GM03348 (cell line): ENCODE data around the gene ASIC3.

Source experiments
- DNase-seq: peaks from one replicate; pipeline ENCODE4 v3.0.0; 2012; ENCODE audit warnings: low spot score

Gene ASIC3

GRCh38 chr7:151085691-151086620, 37.6 kb downstream of the ASIC3 start, which contains the start of gene AGAP3:
TSS of gene AGAP3 (plus strand) at chr7:151086475. CDS start at chr7:151086742, 267 bp downstream.
- DNase-seq: peak; percentile 96

- DNase-seq: peak; percentile 53
These were observed 38.5 kb downstream of the ASIC3 start for GRCh38 chr7:151086802-151087244.

- peak; percentile 91 for DNase-seq
These were observed 39.1 kb downstream of the ASIC3 start for GRCh38 chr7:151087245-151088018.

- DNase-seq: peak; percentile 49
These were observed 39.9 kb downstream of the ASIC3 start for GRCh38 chr7:151088019-151088855.

GRCh38 chr7:151088856-151089699, 40.7 kb downstream of the ASIC3 start:
- DNase-seq: peak; percentile 58

GRCh38 chr7:151089893-151090730, 41.8 kb downstream of the ASIC3 start:
- no peak for DNase-seq

GRCh38 chr7:151091003-151091402, 42.7 kb downstream of the ASIC3 start:
- no peak for DNase-seq

- no peak for DNase-seq
These were observed 43.1 kb downstream of the ASIC3 start for GRCh38 chr7:151091431-151091830.

GRCh38 chr7:151091988-151092387, 43.7 kb downstream of the ASIC3 start:
- DNase-seq: no peak

GRCh38 chr7:151093748-151094147, 45.4 kb downstream of the ASIC3 start:
- no peak for DNase-seq

- no peak for DNase-seq
These were observed 46.3 kb downstream of the ASIC3 start for GRCh38 chr7:151094675-151095074.

GRCh38 chr7:151095123-151095797, 46.9 kb downstream of the ASIC3 start:
- no peak for DNase-seq

GRCh38 chr7:151095828-151096475, 47.6 kb downstream of the ASIC3 start:
- no peak for DNase-seq

- no peak for DNase-seq
These were observed 51.3 kb downstream of the ASIC3 start for GRCh38 chr7:151099486-151100211.

- no peak for DNase-seq
These were observed 52.6 kb downstream of the ASIC3 start for GRCh38 chr7:151100921-151101320.

- DNase-seq: no peak
These were observed 53.5 kb downstream of the ASIC3 start for GRCh38 chr7:151101621-151102396.
